Midbrain (tissue), 1 donor: Measurements from ENCODE around the gene BBX.
A peak's percentile ranks its signal among the peaks of the same experiment; 100 is the strongest.

ENCODE experiments used
- DNase-seq: peaks from one replicate; lab custom pipeline; 2025; lab: John Stamatoyannopoulos, UW

The BBX gene

GRCh38 chr3:107846279-107846852 lies 323.6 kb downstream of the BBX start:
- peak; percentile 54 for DNase-seq

- no peak for DNase-seq
Observed at GRCh38 chr3:107847791-107848190, 325.0 kb downstream of the BBX start.

GRCh38 chr3:107848351-107848915 lies 325.7 kb downstream of the BBX start:
- DNase-seq, result no peak

GRCh38 chr3:107850681-107851080 lies 327.9 kb downstream of the BBX start:
- DNase-seq, result no peak

DNA sequence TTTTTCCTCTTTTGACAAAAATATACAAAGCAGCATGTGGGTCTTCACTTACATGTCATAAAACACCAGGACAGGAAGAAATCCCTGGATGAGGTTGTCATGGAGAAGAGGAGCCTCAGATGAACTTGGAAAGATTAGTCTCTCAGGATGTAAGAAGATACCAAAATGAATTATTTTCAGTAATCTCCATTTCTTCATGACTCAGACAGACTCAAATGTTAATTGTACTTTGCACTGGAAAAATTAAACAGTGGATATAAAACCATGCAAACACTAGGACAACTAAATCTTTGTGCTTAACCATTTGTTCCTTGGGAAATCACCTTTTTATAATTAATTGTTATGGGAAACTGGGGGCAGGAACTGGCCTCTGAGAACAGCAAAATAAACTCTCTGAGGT lies 331.1 kb downstream of the BBX start:
- DNase-seq, result no peak

- DNase-seq, result no peak
Observed at GRCh38 chr3:107854733-107855132, 332.0 kb downstream of the BBX start.

GRCh38 chr3:107855710-107856109 lies 332.9 kb downstream of the BBX start:
- no peak for DNase-seq

- no peak for DNase-seq
Observed at GRCh38 chr3:107857854-107858253, 335.1 kb downstream of the BBX start.

- no peak for DNase-seq
Observed at GRCh38 chr3:107858876-107859275, 336.1 kb downstream of the BBX start.
